Liver (tissue), 3 donors: ENCODE measurements around the gene SPHKAP.

Experiments
- EGR1 ChIP-seq, 2 donors: IDR thresholded peaks; 2 replicates each; pipeline ENCODE4 v1.6.1; 2016 to 2018; ENCODE audit warnings: antibody characterized with exemption in 2 of 2, low read depth in 2 of 2
- FOXA1 ChIP-seq: IDR thresholded peaks from 2 replicates; pipeline ENCODE4 v1.6.1; 2016; ENCODE audit warnings: antibody characterized with exemption
- GABPA ChIP-seq, 2 donors: IDR thresholded peaks in 1 of 2; conservative IDR thresholded peaks in 1 of 2; 2 replicates each; pipeline ENCODE4 v1.6.1; 2016; ENCODE audit warnings: antibody characterized with exemption in 2 of 2, mild to moderate bottlenecking in 1 of 2, moderate library complexity in 1 of 2
- JUND ChIP-seq, 2 donors: IDR thresholded peaks; 2 replicates each; pipeline ENCODE4 v1.6.1; 2016; ENCODE audit warnings: antibody characterized with exemption in 2 of 2
- RAD21 ChIP-seq, 2 donors: IDR thresholded peaks; 2 replicates each; pipeline ENCODE4 v1.6.1; 2016; ENCODE audit warnings: antibody characterized with exemption in 2 of 2, mild to moderate bottlenecking in 2 of 2
- RXRA ChIP-seq, 2 donors: IDR thresholded peaks; 2 replicates each; pipeline ENCODE4 v1.6.1; 2017 to 2018; ENCODE audit warnings: antibody characterized with exemption in 2 of 2, mild to moderate bottlenecking in 1 of 2
- SP1 ChIP-seq: IDR thresholded peaks from 2 replicates; pipeline ENCODE4 v1.6.1; 2018; ENCODE audit warnings: antibody characterized with exemption, mild to moderate bottlenecking
- TAF1 ChIP-seq: conservative IDR thresholded peaks from 2 replicates; pipeline ENCODE4 v1.6.1; 2016; ENCODE audit warnings: antibody characterized with exemption, mild to moderate bottlenecking
- YY1 ChIP-seq: IDR thresholded peaks from 2 replicates; pipeline ENCODE4 v1.6.1; 2016; ENCODE audit warnings: antibody characterized with exemption, mild to moderate bottlenecking
- TF ChIP-seq, protein P1 (sequence below): fragments of 150-350 bp; IDR thresholded peaks from 2 replicates; pipeline ENCODE4 v1.5.1; 2017; ENCODE audit warnings: improper control_type of control experiment, low read depth, low read length; ENCODE audit not compliant: missing input control
- TF ChIP-seq, protein P2 (sequence below): IDR thresholded peaks from 2 replicates; pipeline ENCODE4 v1.6.1; 2016; ENCODE audit warnings: antibody characterized with exemption
- TF ChIP-seq, protein P3 (sequence below): IDR thresholded peaks from 2 replicates; pipeline ENCODE4 v1.6.1; 2016; ENCODE audit warnings: antibody characterized with exemption
- TF ChIP-seq, protein P4 (sequence below): IDR thresholded peaks from 2 replicates; pipeline ENCODE4 v1.6.1; 2016; ENCODE audit warnings: antibody characterized with exemption, mild to moderate bottlenecking
- TF ChIP-seq, protein P5 (sequence below): IDR thresholded peaks from 2 replicates; pipeline ENCODE4 v1.6.1; 2016; ENCODE audit warnings: antibody characterized with exemption
- donor health status: healthy.
- donor health status: healthy.

DNA sequence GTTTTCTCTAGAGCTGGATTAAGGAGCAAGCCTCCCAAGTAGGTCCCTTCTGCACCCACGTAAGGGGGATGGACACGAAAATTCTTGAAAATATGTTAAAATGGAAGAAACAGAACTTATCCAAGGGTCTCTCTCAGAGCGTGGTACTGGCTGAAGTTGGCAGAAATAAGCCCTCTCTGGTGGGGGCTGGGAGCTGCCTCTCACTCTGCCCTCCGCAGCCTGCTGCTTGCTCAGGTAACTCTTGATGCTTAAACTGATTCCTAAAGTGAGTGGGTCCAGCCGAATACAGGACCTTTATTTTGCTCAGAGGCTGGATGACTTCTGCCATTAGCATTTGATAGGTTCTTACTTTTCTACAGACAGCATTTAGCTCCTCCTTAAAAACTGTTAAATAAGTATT is 78.1 kb downstream of the SPHKAP start:
- TF ChIP-seq FOXA1 (no peak), GABPA (IDR thresholded peaks at IDR 0.05 in 1 of 2, conservative IDR thresholded peaks at IDR 0.05 in 1 of 2) (no peak), TAF1 (no peak), JUND (IDR thresholded peaks at IDR 0.05) (no peak), RAD21 (IDR thresholded peaks at IDR 0.05) (no peak), YY1 (no peak), RXRA (IDR thresholded peaks at IDR 0.05) (no peak), EGR1 (IDR thresholded peaks at IDR 0.05; ENCODE audit: low read depth in 2 of 2) (no peak), SP1 (no peak)
- TF ChIP-seq, protein P1, sequence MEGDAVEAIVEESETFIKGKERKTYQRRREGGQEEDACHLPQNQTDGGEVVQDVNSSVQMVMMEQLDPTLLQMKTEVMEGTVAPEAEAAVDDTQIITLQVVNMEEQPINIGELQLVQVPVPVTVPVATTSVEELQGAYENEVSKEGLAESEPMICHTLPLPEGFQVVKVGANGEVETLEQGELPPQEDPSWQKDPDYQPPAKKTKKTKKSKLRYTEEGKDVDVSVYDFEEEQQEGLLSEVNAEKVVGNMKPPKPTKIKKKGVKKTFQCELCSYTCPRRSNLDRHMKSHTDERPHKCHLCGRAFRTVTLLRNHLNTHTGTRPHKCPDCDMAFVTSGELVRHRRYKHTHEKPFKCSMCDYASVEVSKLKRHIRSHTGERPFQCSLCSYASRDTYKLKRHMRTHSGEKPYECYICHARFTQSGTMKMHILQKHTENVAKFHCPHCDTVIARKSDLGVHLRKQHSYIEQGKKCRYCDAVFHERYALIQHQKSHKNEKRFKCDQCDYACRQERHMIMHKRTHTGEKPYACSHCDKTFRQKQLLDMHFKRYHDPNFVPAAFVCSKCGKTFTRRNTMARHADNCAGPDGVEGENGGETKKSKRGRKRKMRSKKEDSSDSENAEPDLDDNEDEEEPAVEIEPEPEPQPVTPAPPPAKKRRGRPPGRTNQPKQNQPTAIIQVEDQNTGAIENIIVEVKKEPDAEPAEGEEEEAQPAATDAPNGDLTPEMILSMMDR, result no peak
- TF ChIP-seq, protein P2, sequence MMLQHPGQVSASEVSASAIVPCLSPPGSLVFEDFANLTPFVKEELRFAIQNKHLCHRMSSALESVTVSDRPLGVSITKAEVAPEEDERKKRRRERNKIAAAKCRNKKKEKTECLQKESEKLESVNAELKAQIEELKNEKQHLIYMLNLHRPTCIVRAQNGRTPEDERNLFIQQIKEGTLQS, result no peak
- TF ChIP-seq, protein P3, sequence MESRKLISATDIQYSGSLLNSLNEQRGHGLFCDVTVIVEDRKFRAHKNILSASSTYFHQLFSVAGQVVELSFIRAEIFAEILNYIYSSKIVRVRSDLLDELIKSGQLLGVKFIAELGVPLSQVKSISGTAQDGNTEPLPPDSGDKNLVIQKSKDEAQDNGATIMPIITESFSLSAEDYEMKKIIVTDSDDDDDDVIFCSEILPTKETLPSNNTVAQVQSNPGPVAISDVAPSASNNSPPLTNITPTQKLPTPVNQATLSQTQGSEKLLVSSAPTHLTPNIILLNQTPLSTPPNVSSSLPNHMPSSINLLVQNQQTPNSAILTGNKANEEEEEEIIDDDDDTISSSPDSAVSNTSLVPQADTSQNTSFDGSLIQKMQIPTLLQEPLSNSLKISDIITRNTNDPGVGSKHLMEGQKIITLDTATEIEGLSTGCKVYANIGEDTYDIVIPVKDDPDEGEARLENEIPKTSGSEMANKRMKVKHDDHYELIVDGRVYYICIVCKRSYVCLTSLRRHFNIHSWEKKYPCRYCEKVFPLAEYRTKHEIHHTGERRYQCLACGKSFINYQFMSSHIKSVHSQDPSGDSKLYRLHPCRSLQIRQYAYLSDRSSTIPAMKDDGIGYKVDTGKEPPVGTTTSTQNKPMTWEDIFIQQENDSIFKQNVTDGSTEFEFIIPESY, result no peak
- TF ChIP-seq, protein P4, sequence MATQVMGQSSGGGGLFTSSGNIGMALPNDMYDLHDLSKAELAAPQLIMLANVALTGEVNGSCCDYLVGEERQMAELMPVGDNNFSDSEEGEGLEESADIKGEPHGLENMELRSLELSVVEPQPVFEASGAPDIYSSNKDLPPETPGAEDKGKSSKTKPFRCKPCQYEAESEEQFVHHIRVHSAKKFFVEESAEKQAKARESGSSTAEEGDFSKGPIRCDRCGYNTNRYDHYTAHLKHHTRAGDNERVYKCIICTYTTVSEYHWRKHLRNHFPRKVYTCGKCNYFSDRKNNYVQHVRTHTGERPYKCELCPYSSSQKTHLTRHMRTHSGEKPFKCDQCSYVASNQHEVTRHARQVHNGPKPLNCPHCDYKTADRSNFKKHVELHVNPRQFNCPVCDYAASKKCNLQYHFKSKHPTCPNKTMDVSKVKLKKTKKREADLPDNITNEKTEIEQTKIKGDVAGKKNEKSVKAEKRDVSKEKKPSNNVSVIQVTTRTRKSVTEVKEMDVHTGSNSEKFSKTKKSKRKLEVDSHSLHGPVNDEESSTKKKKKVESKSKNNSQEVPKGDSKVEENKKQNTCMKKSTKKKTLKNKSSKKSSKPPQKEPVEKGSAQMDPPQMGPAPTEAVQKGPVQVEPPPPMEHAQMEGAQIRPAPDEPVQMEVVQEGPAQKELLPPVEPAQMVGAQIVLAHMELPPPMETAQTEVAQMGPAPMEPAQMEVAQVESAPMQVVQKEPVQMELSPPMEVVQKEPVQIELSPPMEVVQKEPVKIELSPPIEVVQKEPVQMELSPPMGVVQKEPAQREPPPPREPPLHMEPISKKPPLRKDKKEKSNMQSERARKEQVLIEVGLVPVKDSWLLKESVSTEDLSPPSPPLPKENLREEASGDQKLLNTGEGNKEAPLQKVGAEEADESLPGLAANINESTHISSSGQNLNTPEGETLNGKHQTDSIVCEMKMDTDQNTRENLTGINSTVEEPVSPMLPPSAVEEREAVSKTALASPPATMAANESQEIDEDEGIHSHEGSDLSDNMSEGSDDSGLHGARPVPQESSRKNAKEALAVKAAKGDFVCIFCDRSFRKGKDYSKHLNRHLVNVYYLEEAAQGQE, result no peak
- TF ChIP-seq, protein P5, sequence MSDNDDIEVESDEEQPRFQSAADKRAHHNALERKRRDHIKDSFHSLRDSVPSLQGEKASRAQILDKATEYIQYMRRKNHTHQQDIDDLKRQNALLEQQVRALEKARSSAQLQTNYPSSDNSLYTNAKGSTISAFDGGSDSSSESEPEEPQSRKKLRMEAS, result no peak
